ENCODE measurements around the gene GATD1.
A peak's percentile ranks its signal among the peaks of the same experiment; 100 is the strongest.

Gene GATD1

DNA sequence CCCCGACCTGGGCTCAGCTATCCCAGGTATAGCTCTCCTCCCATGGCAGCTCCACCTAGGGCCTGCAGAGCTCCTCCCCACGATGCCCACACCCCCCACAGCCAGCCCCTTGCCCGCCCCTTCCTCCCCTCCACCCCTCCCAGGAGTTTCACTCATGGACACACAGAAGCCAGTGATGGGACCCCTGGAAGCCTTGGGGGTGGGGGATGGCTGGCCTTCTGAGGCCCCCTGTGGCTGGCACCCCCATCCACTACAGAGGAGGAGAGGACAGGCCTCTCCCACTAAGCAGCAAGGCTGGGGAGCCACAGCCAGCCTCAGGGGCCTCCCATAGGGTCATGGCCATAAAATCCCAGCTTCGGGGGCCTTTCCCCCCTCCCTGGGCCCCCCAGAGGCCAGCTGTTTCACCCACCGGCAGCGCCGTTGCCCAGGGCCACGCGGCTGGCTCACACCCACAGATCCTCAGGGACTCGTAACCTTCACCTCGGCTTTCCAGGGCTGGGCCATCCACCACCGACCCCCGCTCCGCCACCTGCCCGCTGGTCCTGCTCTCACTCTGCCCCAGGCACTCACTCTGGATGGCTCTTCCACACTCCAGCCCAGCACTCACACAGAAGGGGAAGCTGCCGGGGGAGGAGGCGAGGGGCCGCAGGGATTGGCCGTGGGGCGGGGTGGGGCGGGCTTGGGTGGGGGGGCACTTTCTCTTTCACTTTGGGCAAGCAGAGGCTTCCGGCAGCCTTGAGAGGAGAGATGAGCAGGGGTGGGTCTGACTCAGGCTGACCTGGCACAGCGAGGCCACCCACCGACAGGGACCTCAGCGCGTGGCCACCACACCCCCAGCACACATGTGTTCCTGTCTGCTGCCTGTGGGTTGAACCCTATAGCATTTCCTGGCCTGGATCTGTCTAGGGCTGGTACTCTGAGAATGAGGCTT lies 18.6 kb upstream of the GATD1 start (continued):
- TF ChIP-seq ZIC2 (tag by site-specific recombination; IDR thresholded peaks at IDR 0.05) (peak; percentile 78), ZBTB1 (tag by site-specific recombination; IDR thresholded peaks at IDR 0.05) (no peak), OSR2 (tag by site-specific recombination; IDR thresholded peaks at IDR 0.05) (peak; percentile 24; the same call in 1 of the 2 replicates), ZBTB7A (tag by site-specific recombination; IDR thresholded peaks at IDR 0.05; ENCODE audit: low read depth) (0 out of 2 replicates have a peak, but pooled peaks have one; percentile 53), ZFHX2 (tag by site-specific recombination; conservative IDR thresholded peaks at IDR 0.05) (peak; percentile 47), KLF10 (tag by site-specific recombination; IDR thresholded peaks at IDR 0.05) (peak; percentile 17; the same call in 1 of the 2 replicates), ZBTB20 (tag by site-specific recombination; IDR thresholded peaks at IDR 0.05) (peak; percentile 46; the same call in 1 of the 2 replicates)
- TF ChIP-seq, protein P1, sequence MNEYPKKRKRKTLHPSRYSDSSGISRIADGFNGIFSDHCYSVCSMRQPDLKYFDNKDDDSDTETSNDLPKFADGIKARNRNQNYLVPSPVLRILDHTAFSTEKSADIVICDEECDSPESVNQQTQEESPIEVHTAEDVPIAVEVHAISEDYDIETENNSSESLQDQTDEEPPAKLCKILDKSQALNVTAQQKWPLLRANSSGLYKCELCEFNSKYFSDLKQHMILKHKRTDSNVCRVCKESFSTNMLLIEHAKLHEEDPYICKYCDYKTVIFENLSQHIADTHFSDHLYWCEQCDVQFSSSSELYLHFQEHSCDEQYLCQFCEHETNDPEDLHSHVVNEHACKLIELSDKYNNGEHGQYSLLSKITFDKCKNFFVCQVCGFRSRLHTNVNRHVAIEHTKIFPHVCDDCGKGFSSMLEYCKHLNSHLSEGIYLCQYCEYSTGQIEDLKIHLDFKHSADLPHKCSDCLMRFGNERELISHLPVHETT (tag by site-specific recombination; IDR thresholded peaks at IDR 0.05) = no peak
- TF ChIP-seq, protein P2, sequence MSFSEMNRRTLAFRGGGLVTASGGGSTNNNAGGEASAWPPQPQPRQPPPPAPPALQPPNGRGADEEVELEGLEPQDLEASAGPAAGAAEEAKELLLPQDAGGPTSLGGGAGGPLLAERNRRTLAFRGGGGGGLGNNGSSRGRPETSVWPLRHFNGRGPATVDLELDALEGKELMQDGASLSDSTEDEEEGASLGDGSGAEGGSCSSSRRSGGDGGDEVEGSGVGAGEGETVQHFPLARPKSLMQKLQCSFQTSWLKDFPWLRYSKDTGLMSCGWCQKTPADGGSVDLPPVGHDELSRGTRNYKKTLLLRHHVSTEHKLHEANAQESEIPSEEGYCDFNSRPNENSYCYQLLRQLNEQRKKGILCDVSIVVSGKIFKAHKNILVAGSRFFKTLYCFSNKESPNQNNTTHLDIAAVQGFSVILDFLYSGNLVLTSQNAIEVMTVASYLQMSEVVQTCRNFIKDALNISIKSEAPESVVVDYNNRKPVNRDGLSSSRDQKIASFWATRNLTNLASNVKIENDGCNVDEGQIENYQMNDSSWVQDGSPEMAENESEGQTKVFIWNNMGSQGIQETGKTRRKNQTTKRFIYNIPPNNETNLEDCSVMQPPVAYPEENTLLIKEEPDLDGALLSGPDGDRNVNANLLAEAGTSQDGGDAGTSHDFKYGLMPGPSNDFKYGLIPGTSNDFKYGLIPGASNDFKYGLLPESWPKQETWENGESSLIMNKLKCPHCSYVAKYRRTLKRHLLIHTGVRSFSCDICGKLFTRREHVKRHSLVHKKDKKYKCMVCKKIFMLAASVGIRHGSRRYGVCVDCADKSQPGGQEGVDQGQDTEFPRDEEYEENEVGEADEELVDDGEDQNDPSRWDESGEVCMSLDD (tag by site-specific recombination; IDR thresholded peaks at IDR 0.05) = no peak; the same call in 1 of the 2 replicates
- TF ChIP-seq, protein P3, sequence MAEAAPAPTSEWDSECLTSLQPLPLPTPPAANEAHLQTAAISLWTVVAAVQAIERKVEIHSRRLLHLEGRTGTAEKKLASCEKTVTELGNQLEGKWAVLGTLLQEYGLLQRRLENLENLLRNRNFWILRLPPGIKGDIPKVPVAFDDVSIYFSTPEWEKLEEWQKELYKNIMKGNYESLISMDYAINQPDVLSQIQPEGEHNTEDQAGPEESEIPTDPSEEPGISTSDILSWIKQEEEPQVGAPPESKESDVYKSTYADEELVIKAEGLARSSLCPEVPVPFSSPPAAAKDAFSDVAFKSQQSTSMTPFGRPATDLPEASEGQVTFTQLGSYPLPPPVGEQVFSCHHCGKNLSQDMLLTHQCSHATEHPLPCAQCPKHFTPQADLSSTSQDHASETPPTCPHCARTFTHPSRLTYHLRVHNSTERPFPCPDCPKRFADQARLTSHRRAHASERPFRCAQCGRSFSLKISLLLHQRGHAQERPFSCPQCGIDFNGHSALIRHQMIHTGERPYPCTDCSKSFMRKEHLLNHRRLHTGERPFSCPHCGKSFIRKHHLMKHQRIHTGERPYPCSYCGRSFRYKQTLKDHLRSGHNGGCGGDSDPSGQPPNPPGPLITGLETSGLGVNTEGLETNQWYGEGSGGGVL (tag by site-specific recombination; IDR thresholded peaks at IDR 0.05) = peak; percentile 62; the same call in 1 of the 2 replicates

DNA sequence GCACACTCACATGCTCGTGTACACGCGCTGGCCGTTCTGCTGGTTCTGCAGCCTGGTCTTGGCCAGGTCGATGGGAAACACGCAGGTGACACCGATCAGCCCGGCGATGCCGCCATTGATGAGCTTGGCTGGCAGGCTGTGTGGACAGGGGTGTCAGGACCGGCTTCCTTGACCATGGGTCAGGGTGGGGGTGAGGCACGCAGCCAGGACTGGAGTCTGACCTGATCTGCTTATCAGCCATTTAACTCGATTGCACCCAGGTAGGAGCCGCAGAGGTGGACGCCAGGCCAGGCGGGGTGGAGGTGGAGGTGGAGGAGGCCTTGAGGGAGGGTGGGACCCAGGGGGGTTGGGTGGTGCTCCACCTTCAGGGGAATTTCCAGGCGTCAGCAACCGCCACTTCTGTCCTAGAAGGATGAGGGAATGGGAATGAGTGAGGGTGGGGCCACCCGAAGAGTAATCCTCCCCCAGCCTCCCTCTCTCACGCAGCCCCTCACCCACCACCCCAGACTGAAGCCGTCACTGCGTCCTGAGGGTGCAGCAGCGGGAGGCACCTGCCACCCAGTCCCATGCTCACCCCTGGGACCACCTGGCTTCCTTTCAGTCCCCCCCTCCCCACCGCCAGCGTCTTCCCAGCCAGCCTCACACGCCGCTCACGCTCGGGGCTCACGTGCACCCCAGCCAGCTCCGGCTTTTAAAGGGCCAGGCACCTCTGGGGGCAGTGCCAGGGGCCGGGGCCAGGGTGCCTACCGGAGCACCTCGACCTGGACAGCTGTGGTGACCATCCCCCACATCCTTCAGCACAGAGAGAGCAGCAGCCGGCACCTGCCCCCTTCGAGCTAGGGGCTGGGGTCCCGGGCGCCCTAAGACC lies 17.7 kb upstream of the GATD1 start:
- H3K27ac ChIP-seq (ENCODE audit: extremely low read depth, low read depth, low read length) = no peak overlapping the region
- peaks cover 0 to 45% of the 10 kb centered on the region in 2 experiments; a peak in 1 of 3 replicates for H3K36me3 ChIP-seq (ENCODE audit: control insufficient read depth in 2 of 2, insufficient read depth in 1 of 2, low read length in 2 of 2)
- ChIA-PET POLR2A (interaction anchor here (0.5 to 1.7 kb wide), 4 partner anchors 17 to 71 kb away, joined by 3 to 4 read pairs (median 3); partner anchors contain the start of gene PNPLA2), CTCF (interaction anchor here (0.7 kb wide), 1 partner anchor 67 kb away, joined by 4 read pairs; no protein-coding TSS in a partner anchor)
- no peaks in the 10 kb centered on the region for H3K9me3 ChIP-seq (ENCODE audit: control insufficient read depth, insufficient read depth, low read depth, low read length)
- peaks cover 6% of the 10 kb centered on the region for H3K4me1 ChIP-seq (ENCODE audit: control insufficient read depth, insufficient read depth, low read length)
- no peak overlapping the region; the same call in 1 of the 2 replicates for H3K4me3 ChIP-seq (ENCODE audit: low read depth, low read length)
- TF ChIP-seq ZBTB7A (tag by site-specific recombination; IDR thresholded peaks at IDR 0.05; ENCODE audit: low read depth) = no peak
- TF ChIP-seq, protein P4, sequence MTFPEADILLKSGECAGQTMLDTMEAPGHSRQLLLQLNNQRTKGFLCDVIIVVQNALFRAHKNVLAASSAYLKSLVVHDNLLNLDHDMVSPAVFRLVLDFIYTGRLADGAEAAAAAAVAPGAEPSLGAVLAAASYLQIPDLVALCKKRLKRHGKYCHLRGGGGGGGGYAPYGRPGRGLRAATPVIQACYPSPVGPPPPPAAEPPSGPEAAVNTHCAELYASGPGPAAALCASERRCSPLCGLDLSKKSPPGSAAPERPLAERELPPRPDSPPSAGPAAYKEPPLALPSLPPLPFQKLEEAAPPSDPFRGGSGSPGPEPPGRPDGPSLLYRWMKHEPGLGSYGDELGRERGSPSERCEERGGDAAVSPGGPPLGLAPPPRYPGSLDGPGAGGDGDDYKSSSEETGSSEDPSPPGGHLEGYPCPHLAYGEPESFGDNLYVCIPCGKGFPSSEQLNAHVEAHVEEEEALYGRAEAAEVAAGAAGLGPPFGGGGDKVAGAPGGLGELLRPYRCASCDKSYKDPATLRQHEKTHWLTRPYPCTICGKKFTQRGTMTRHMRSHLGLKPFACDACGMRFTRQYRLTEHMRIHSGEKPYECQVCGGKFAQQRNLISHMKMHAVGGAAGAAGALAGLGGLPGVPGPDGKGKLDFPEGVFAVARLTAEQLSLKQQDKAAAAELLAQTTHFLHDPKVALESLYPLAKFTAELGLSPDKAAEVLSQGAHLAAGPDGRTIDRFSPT (tag by site-specific recombination; IDR thresholded peaks at IDR 0.05) = peak; percentile 52; the same call in 1 of the 2 replicates
- no peak for TF ChIP-seq REPIN1 (tag by site-specific recombination; IDR thresholded peaks at IDR 0.05; ENCODE audit: low read depth)
- TF ChIP-seq ZNF24 (tag by site-specific recombination; IDR thresholded peaks at IDR 0.05) = no peak
- TF ChIP-seq, protein P5, sequence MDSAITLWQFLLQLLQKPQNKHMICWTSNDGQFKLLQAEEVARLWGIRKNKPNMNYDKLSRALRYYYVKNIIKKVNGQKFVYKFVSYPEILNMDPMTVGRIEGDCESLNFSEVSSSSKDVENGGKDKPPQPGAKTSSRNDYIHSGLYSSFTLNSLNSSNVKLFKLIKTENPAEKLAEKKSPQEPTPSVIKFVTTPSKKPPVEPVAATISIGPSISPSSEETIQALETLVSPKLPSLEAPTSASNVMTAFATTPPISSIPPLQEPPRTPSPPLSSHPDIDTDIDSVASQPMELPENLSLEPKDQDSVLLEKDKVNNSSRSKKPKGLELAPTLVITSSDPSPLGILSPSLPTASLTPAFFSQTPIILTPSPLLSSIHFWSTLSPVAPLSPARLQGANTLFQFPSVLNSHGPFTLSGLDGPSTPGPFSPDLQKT (IDR thresholded peaks at IDR 0.05; ENCODE audit: borderline replicate concordance, low read depth, low read length) = no peak
- TF ChIP-seq ZFP69B (tag by site-specific recombination; IDR thresholded peaks at IDR 0.05) = no peak
- TF ChIP-seq, protein P6, sequence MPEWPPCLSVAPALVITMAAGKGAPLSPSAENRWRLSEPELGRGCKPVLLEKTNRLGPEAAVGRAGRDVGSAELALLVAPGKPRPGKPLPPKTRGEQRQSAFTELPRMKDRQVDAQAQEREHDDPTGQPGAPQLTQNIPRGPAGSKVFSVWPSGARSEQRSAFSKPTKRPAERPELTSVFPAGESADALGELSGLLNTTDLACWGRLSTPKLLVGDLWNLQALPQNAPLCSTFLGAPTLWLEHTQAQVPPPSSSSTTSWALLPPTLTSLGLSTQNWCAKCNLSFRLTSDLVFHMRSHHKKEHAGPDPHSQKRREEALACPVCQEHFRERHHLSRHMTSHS (tag by site-specific recombination; IDR thresholded peaks at IDR 0.05) = no peak
- TF ChIP-seq ZBTB48 (tag by site-specific recombination; IDR thresholded peaks at IDR 0.05) = peak; percentile 25; the same call in 1 of the 2 replicates
- no peak for TF ChIP-seq ZBTB20 (tag by site-specific recombination; IDR thresholded peaks at IDR 0.05)
- TF ChIP-seq ZNF2 (tag by site-specific recombination; IDR thresholded peaks at IDR 0.05) = no peak
- no peak for TF ChIP-seq ZSCAN23 (tag by site-specific recombination; IDR thresholded peaks at IDR 0.05)
- peak; percentile 32; the same call in 1 of the 2 replicates for TF ChIP-seq ZNF423 (tag by site-specific recombination; IDR thresholded peaks at IDR 0.05)
- TF ChIP-seq, protein P1 (tag by site-specific recombination; IDR thresholded peaks at IDR 0.05) = no peak

All from HEK293 (cell line).